HG03060 (cell line): ENCODE measurements around the gene GABRR1.
"Not testable (repeated sequence)": the region's sequence is repeated elsewhere in the genome, so short reads cannot be mapped to it uniquely, and the experiment has no call there.

Experiments
- ATAC-seq: cut with Tn5 transposase; IDR thresholded peaks from one replicate; pipeline ENCODE4 v1.9.1; 2021; ENCODE audit warnings: low read depth, moderate number of reproducible peaks; ENCODE audit not compliant: unreplicated experiment

The GABRR1 gene

DNA sequence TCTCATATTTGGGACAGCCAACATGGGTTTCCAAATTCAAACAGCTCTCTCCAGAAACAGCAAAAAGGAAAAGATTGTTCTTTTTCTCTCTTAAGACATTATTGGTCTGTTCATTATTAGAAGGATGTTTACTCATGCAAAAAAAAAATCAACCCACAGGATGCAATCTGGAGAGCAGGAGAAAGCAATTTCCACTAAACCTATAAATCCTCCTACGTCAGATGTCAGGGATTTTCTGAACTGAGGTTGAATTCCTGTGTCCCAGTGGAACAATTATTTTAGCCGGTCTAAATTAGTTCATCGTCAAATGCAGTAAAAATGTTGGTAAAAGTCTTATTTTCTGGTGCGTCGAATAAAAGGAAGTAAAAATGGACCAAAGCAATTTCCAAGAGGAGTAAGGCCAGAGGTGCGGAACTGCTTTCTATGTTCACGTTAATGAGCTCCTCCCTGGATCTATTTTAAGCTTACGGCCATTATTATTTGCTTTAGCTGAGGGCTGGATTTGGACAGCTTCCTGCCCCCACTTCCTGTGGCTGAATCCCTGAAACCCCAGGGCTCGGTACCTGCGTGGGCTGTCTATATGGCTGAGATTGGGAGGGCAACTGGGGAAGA lies at the start of gene GABRR1:
GABRR1 (minus strand) TSS at position 60 of the 612 bp plus-strand sequence; CDS start at position 24, 36 bp downstream.
- no peak for ATAC-seq

DNA sequence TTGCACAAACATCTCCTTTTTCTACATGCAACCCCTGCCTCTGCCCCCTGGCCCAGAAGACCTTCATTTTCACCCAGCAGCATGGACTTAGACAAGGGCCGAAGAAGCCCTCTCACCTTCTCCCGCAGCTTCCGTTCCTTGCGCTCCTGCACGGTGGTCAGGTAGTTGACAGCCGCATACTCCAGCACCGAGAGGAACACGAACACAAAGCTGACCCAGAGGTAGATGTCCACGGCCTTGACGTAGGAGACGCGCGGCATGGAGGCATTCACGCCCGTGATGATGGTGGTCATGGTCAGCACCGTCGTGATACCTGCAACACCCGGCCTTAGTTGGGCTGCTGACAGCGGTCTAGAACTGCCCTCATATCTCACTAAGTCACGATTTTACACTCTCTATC lies 47.1 kb upstream of the GABRR1 start:
- no peak for ATAC-seq

DNA sequence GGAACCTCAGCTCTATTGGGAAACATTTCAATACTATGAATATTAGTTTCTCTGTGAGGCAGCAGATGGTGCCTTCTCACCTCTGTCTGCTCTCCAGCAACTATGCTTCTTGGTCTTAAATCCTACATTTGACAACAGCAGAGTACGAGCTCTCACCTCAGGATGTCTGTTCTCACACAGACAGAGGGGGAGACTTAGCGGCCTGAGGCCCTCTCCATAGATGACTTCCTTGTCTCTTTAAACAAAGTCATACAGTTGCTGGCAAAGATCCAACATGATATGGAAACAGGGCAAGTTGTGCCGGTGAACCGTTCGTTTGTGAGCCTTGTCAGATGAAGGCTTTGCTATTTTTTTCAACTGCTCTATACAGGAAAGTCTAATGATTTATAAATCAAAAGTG lies 43.7 kb upstream of the GABRR1 start:
- ATAC-seq: no peak

DNA sequence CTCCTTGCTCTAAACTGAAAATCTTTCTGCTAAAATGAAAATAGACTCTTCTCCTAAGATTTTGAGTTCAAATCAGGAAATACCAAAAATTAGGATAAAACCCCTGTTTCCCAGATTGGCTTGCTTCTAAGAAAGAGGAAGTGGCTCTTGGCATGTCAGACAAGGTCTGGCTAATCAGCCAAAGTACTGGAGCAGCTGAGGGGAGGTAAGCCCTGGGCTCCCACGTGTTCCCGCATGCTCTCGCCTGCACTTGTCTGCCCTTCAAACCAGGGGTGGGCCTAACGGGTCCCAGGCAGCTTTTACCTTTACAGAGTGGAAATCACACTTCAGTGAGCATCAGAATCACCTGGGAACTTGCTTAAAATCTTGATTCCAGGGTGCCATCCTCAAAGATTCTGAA lies 43.2 kb upstream of the GABRR1 start:
- ATAC-seq: no peak

DNA sequence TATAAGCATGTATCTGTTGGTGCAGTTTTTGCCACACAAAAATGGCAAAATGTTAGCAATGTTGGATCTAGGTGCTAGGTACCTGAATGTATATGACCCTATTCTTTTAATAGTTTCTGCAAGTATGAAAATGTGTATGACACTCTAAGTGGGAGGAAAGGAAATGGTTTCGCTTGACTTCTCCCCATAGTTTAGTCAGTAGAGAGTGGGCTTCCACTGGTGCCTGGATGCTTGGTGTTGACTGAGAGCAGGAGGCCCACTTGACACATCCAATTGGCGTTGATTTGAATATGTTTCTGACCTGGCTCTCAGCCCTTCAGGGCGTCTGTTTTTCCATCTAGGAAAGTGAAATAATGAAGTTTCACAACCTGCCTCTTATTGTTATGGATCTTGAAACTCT lies 41.8 kb upstream of the GABRR1 start:
- ATAC-seq: no peak

DNA sequence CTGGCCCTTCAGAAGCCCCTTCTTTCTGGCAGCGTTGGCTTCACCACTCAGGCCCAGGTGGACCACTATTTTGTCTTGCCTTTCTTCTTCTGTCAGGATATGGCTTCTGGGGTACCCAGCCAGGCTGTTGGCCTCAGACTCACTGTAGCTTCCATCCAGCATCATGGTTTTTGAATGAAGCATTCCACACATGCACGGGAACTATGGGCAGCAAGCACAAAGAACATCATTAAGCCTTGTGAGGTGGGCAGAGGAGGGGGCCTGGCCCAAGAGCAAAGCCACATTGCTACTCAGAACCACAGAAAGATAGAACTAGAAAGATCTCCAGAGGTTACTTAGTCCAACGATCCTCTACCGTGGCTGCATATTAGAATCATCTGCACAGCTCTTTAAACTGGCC lies 40.6 kb upstream of the GABRR1 start:
- ATAC-seq: no peak

DNA sequence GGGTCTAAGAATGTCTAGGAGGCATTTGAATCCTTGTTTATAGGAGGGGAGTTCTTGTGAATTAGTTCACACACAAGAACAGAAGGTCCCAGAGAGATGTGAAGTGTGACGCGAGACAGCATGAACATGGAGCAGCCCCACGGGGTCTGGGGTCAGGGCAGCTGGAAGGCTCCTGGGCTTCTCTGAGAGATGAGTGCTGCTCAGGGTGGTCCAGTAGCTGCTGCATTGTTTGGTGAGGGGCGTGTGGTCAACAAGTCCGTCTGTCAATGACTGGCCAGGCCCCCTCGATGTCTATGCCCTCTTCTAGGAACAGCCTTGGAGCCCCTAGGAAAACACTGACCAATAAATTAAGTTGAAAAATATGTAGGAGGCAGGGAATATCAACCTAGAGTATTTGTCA lies 40.2 kb upstream of the GABRR1 start:
- ATAC-seq: no peak

DNA sequence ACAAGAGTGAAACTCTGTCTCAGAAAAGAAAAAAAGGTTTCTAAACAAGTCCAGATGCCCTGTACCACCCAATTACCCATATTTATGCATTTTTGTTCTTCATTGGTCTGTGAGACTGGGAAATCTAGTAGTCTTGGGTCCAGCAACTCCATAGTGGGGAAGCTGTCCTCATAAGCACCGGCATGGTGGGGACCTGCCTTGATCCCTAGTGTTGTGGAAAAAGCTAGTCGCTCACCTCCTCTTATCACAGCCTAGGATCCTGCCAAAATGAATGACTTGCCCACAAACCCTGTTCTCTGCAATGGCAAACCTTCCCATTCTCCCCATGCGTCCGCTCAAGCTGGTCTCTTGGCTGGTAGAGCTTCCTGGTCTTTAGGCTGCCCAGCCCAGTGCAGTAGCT lies 38.3 kb upstream of the GABRR1 start:
- no peak for ATAC-seq

DNA sequence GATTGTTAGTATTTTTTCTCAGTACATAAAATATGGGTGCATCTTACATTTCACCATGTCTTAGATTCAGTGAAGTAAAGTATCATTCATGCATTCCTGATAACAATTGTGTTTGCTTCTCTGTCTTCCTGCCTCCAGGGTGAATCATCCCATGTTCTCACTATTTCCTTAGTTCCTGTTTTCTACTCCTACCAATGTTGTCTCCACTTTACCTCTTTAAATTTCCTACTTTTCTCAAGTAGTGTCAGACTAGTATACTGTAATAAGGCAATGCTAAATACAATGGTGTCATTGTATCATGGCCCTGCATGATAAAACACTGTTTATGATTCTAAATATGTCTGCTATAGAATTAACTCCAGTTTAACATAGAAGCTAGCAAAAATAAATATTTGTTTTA lies 37.4 kb upstream of the GABRR1 start:
- no peak for ATAC-seq

DNA sequence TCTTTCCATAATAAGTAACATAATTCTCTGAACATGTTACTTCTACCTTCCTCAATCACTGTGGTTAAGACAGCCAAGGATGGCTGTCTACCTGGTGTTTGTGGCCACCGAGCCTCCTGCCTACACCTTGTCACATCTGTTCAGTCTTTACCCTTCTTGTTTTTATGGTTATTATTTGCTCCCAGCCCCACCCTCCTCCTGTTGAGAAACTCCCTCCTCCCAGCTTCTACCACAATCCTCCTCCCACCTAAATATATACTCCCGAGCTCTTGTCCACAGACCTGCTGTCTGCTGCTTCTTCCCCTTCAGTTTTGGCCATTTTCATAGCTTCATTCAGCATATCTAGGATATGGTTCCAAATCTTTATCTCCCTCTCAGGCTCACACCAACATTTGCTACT lies 35.7 kb upstream of the GABRR1 start:
- ATAC-seq: no peak

DNA sequence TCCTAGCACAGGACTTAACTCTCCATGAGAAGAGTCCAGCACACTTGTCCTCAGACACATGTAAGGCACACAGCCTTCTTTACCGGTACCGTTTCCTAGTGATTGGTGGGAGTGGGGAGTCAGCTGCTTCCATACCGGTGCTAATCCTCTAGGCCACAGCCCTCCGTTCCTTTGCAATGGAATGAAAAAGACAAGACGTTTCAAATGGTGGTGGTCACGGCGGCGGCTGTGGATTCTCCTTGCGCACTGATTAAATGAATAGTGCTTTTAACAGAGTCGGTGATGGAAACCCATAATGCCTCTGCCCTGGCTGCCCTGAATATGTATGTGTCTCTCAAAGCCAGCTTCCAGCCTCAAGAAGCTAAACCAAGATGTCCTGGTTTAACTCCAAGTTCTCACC lies 34.8 kb upstream of the GABRR1 start:
- no peak for ATAC-seq

DNA sequence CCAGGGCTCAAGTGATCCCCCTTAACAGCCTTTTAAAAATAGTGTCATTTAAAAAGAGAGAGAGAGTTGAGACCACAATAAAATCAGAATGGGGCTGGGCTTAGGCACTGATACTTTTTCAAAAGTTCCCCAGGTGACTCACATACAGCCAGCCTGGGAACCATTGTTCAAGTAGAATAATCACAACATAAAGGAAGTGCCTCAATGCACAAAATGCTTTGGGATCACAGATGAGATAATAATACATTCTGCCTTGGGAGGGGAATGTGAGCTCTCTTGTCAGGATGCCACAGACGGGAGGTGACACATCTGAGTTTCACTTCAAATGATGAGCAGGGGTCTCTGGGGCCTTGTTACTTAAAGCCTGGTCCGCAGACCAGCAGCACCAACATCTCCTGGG lies 34.0 kb upstream of the GABRR1 start:
- no peak for ATAC-seq

DNA sequence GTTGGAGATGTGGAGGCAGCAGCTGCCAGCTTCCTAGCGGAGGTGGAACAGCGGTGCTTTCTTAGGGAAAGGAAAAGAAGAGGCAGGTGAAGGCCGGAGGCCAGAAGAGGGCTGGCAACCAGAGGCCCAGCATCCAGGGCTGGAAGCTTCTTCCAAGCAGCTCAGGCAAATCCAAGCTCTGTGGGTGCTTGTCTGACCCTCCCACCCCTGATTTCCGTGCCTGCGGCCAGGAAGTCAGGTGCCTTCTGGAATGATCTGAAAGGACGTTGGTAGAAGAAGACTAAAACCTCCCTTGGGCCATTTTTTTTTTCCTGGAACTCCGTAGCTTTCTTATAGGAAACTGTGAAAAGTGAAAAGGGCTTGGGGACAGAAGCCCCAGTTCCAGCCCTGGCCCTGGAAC lies 33.1 kb upstream of the GABRR1 start:
- no peak for ATAC-seq

DNA sequence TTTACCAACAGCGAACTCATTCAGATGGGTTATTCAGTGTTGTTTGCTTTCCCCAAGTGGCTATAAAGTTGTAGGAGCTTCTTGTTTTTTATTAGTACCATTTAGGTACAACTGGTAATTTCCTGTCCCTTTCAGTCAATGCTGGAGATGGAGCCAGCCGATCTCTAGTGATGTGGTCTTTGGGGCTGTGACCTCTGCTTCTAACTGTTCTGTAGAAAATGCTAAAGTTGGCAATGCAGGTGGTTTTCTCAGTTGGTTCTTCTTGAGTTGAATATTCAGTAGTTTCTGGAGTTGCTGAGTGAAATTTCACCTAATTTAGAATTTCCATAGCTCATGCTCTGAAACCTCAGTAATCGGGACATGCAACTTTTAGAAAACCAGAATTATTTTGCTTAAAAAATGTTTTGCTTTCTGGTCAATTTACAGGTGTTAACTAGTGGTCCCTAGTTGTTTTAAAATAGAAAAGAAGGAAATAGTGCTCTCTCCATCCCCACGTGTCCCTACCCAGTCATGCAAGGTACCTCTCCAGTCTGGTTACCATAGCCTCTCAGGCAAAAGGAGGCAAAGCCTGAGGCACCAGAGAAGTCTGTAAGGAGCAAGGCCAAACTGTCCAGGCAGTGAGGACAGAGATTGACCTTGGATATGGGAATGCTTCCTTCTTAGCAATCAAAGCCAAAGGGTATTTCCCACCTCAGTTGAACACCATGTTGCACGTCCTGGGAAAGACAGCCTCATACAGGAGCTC lies 27.3 kb upstream of the GABRR1 start:
- no peak for ATAC-seq

DNA sequence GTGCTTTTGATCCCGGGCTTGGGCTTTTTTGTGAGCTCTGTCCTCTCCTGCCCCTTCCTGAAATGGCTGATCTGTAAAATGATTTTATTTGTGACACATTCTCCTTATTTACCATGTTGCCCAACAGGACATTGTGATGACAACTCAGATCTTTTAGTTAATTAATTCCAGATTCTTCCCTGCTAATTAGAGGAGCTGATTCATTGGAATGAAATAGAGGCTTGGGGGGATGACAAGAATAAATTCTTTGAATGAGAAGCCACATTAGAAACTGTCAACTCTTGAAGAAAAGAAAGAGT lies 26.1 kb upstream of the GABRR1 start:
- ATAC-seq: no peak

DNA sequence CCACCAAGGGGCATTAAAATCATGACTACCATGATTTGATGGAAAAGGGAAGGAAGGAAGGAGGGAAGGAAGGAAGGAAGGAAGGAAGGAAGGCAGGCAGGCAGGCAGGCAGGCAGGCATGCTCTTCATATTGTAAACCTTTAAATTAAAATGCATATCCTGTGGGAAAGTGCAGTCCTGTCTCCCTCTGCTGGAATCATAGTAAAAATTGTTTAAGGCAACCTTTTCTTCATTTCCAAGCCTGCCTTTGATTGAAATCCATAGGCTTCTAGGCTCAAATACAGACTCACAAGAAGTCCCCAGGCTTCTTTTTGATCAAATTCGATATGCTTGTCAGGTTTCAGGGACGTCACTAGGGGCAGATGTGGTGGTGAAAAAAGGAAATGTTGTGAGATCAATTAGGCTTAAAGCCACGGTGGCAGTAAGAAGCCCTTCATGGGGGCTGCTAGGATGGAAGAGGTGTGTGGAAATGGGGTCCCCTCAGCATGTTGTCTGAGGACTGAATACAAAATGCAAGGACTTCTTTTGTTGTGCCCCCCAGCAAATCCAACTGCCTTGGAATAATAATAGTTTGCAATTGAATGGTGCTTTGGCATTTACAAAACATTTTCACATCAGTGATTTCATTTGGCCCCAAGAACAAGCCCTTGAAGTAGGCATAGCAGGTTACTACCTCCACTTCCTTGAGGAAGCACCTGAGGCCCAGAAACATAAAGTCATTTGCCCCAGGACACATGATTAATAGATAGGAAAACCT lies 25.6 kb upstream of the GABRR1 start:
- ATAC-seq: no peak

DNA sequence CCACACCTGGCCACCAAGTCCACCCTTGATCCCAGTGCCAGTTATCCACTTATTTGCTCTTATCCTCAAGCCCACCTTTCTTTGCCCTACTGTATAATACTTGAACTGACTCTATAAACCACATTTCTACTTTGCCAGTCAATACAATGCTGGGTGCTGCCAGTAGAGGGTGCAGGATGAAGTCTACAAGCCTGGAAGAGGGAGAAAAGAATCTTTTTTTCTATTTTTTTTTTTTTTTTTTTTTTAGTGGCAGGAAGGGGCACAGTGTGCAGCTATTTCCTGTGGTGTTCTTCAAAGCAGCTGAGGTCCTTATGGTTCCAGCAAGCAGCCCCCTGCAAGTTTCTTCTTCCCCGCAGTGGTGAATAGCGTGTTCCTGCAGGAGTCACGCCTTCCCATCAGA lies 22.2 kb upstream of the GABRR1 start:
- no peak for ATAC-seq

DNA sequence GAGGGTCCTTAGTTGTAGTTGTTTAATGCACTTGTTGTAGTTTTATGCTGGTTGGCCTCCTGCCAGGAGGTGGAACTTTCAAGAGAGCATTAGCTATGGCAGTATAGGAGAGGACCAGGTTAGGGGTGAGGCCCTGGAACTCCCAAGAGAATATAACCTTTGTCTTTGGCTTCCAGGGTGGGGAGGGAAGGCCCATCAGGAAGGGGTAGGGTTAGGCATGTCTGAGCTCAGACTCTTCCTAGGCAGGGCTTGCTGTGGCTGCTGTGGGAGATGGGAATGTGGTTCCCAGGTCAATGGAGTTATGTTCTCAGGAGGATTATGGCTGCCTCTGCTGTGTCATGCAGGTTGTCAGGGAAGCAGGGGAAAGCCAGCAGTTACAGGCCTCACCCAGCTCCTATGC lies 20.0 kb upstream of the GABRR1 start:
- no peak for ATAC-seq

DNA sequence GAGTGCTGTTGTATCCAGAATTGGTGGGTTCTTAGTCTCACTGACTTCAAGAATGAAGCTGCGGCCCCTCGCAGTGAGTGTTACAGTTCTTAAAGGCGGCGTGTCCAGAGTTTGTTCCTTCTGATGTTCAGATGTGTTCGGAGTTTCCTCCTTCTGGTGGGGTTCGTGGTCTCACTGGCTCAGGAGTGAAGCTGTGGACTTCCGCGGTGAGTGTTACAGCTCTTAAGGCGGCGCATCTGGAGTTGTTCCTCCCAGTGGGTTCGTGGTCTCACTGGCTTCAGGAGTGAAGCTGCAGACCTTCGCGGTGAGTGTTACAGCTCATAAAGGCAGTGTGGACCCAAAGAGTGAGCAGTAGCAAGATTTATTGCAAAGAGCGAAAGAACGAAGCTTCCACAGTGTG lies 16.4 kb upstream of the GABRR1 start:
- not testable (repeated sequence) for ATAC-seq

DNA sequence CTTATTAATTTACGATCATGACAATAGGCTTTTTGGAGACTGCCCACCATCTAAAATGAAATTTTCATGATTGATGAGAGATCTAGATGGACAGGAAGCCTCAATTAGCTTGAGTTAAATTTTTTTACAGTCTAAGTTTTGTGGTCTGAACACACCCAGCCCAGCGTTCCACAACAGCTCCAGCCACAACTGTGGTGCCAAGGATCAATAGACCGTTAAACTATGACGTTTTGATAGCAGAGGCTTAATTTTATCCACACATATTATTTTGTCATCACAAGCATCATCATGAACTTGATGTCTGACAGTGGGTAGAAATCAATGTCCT lies 5.5 kb upstream of the GABRR1 start:
- no peak for ATAC-seq

DNA sequence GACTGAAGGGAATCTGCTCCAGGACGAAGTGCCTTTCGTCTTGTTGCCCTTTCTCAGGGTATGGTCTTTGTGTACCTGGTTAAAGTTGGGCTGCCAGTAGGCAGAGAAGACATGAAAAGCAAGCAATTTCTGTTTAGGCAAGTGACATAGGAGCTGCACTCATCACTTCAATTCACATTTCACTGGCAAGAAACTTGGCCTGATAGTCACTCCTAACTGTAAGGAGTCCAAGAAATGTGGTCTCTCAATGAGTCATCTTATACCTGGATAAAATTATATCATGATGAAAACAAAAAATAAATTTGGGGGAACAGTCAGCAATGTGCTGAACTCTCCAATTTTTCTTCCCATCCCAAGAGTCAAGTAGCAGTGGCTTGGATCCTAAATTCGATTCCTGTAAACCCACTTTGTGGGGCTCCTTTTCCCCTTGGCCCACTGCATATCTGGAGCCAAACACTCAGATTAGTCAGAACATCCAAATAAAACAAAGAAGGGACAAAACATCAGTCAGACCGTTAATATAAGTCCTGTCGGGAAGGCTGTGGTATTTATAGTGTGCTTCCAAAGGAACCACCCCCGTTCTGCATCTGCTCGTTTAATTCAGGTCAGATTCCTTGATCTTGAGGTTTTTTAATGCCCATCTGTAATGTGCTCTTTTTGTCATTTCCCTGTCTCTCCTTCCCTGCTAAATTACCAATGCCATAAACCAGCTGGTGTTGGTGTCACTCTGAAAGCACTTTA lies 5.0 kb upstream of the GABRR1 start:
- no peak for ATAC-seq
